Measurements from ENCODE around the gene KRTAP5-4. TPM values are rescaled to one million over a fixed set of nuclear protein-coding genes. Genes with fewer than 3 reads are reported as not detected.
"Not testable (repeated sequence)": the region's sequence is repeated elsewhere in the genome, so short reads cannot be mapped to it uniquely, and the experiment has no call there.

KRTAP5-4 gene
- total RNA-seq, 1 experiment from 2014 or later, result not detected

- Histone ChIP-seq H3K9me3 (ENCODE audit: low read depth, low read length, poor library complexity, severe bottlenecking) (no peaks in the 10 kb centered on the region), H3K4me3 (ENCODE audit: low read depth, low read length, poor library complexity, severe bottlenecking) (no peak overlapping the region), H3K27ac (ENCODE audit: low read depth, low read length, poor library complexity, severe bottlenecking) (no peak overlapping the region), H3K4me1 (ENCODE audit: insufficient read depth, low read length, poor library complexity, severe bottlenecking) (no peaks in the 10 kb centered on the region), H3K36me3 (ENCODE audit: insufficient read depth, low read length, poor library complexity, severe bottlenecking) (no peaks in the 10 kb centered on the region), H3K27me3 (replicated peaks; ENCODE audit: insufficient read depth, low read depth, low read length, poor library complexity) (no peaks in the 10 kb centered on the region)
- intact Hi-C loops (cut with micrococcal nuclease; ENCODE audit: unreplicated experiment), result no loop called here
- no TSS peak for BruUV-seq (replicated peaks)
- CTCF ChIA-PET, result no interaction called here
- POLR2A ChIA-PET (ENCODE audit: low non-redundant PET), result no interaction called here
- no peak for DNase-seq (ENCODE audit: low spot score)
- no peak for TF ChIP-seq CTCF (conservative IDR thresholded peaks at IDR 0.05; ENCODE audit: low read depth, low read length)
- no peak for TF ChIP-seq EZH2 (IDR thresholded peaks at IDR 0.05; ENCODE audit: borderline replicate concordance, low read depth, low read length, poor library complexity, severe bottlenecking)
Observed at GRCh38 chr11:1618231-1618630, 3.7 kb downstream of the KRTAP5-4 start.

DNA sequence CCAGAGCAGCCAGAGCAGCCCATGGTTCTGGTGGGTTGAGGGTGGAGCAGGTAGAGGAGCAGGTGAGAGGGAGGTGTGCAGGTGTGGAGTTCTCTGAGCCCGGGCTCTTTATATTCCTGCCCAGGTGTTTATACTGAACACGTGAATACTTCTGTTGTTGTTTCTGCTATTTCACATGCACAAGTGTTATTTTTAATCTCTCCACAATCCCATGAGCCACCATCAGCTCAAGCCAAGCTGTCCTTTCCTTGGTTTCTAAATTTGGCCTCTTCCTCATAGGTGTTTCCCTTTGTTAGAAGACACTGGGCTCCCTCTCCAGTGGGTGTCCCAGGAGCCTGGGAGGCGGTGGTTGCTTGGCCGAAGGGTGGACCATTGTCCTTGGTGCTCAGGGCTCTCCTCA, 13.6 kb downstream of the KRTAP5-4 start, which contains the start of gene KRTAP5-3:
Gene KRTAP5-3, minus strand, starts transcription at position 101 of the 400 bp plus-strand sequence. Its CDS starts 78 bp downstream, at position 23.
- no peak for TF ChIP-seq CTCF (conservative IDR thresholded peaks at IDR 0.05; ENCODE audit: low read depth, low read length)
- no peak for TF ChIP-seq EZH2 (IDR thresholded peaks at IDR 0.05; ENCODE audit: borderline replicate concordance, low read depth, low read length, poor library complexity, severe bottlenecking)
- CTCF ChIA-PET, result no interaction called here
- H3K27ac ChIP-seq (ENCODE audit: low read depth, low read length, poor library complexity, severe bottlenecking), result no peak within 1 kb of the TSS
- H3K9me3 ChIP-seq (ENCODE audit: low read depth, low read length, poor library complexity, severe bottlenecking), result no peaks in the 10 kb centered on the region
- H3K36me3 ChIP-seq (ENCODE audit: insufficient read depth, low read length, poor library complexity, severe bottlenecking), result no peaks in the 10 kb centered on the region
- no peaks in the 10 kb centered on the region for H3K4me1 ChIP-seq (ENCODE audit: insufficient read depth, low read length, poor library complexity, severe bottlenecking)
- H3K4me3 ChIP-seq (ENCODE audit: low read depth, low read length, poor library complexity, severe bottlenecking), result no peak within 1 kb of the TSS
- peaks cover 5% of the 10 kb centered on the region for H3K27me3 ChIP-seq (replicated peaks; ENCODE audit: insufficient read depth, low read depth, low read length, poor library complexity)
- intact Hi-C loops (cut with micrococcal nuclease; ENCODE audit: unreplicated experiment), result no loop called here
- no TSS peak for BruUV-seq (replicated peaks)
- no peak for DNase-seq (ENCODE audit: low spot score)
- POLR2A ChIA-PET (ENCODE audit: low non-redundant PET), result no interaction called here

DNA sequence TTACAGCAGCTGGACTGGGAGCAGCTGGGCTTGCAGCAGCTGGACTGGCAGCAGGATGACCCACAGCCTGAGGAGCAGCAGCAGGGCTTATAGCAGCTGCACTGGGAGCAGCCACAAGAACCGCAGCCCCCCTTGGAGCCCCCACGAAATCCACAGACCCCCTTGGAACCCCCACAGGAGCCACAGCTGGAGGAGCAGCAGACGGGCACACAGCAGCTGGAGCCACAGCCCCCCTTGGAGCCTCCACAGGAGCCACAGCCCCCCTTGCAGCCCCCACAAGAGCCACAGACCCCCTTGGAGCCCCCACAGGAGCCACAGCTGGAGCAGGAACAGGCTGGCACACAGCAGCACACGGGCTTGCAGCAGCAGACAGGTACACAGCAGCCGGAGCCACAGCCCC, 14.0 kb downstream of the KRTAP5-4 start:
- POLR2A ChIA-PET (ENCODE audit: low non-redundant PET); H3K27ac ChIP-seq (ENCODE audit: low read depth, low read length, poor library complexity, severe bottlenecking); H3K4me3 ChIP-seq (ENCODE audit: low read depth, low read length, poor library complexity, severe bottlenecking); H3K9me3 ChIP-seq (ENCODE audit: low read depth, low read length, poor library complexity, severe bottlenecking); DNase-seq (ENCODE audit: low spot score); H3K27me3 ChIP-seq (replicated peaks; ENCODE audit: insufficient read depth, low read depth, low read length, poor library complexity); H3K4me1 ChIP-seq (ENCODE audit: insufficient read depth, low read length, poor library complexity, severe bottlenecking); H3K36me3 ChIP-seq (ENCODE audit: insufficient read depth, low read length, poor library complexity, severe bottlenecking); CTCF ChIA-PET; BruUV-seq (replicated peaks); intact Hi-C loops (cut with micrococcal nuclease; ENCODE audit: unreplicated experiment): not testable (repeated sequence)

GRCh38 chr11:1607156-1607845, 14.6 kb downstream of the KRTAP5-4 start:
- H3K36me3 ChIP-seq (ENCODE audit: insufficient read depth, low read length, poor library complexity, severe bottlenecking); intact Hi-C loops (cut with micrococcal nuclease; ENCODE audit: unreplicated experiment); H3K9me3 ChIP-seq (ENCODE audit: low read depth, low read length, poor library complexity, severe bottlenecking); CTCF ChIA-PET; BruUV-seq (replicated peaks); H3K27me3 ChIP-seq (replicated peaks; ENCODE audit: insufficient read depth, low read depth, low read length, poor library complexity); H3K4me1 ChIP-seq (ENCODE audit: insufficient read depth, low read length, poor library complexity, severe bottlenecking); DNase-seq (ENCODE audit: low spot score); POLR2A ChIA-PET (ENCODE audit: low non-redundant PET); H3K4me3 ChIP-seq (ENCODE audit: low read depth, low read length, poor library complexity, severe bottlenecking); H3K27ac ChIP-seq (ENCODE audit: low read depth, low read length, poor library complexity, severe bottlenecking): not testable (repeated sequence)

DNA sequence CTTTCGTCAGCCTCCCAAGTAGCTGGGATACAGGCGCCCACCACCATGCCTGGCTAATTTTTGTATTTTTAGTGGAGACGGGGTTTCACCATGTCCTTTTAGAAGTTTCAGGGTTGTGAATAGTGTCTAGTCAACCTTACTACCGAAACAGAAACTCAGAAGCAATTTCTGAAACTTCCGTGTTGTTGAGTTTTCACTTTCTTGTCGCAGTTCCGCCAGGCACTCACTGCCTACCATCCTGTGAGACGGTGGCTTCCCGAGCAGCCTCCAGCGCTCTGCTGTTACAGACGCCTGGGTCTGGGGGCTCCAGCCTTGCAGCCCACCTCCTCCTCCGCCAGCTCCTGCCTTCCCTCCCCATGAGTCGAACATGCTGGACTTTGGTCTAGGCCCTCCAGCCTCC, 16.0 kb downstream of the KRTAP5-4 start:
- H3K4me1 ChIP-seq (ENCODE audit: insufficient read depth, low read length, poor library complexity, severe bottlenecking); CTCF ChIA-PET; BruUV-seq (replicated peaks); POLR2A ChIA-PET (ENCODE audit: low non-redundant PET); intact Hi-C loops (cut with micrococcal nuclease; ENCODE audit: unreplicated experiment); H3K9me3 ChIP-seq (ENCODE audit: low read depth, low read length, poor library complexity, severe bottlenecking); H3K27ac ChIP-seq (ENCODE audit: low read depth, low read length, poor library complexity, severe bottlenecking); H3K27me3 ChIP-seq (replicated peaks; ENCODE audit: insufficient read depth, low read depth, low read length, poor library complexity); DNase-seq (ENCODE audit: low spot score); H3K4me3 ChIP-seq (ENCODE audit: low read depth, low read length, poor library complexity, severe bottlenecking); H3K36me3 ChIP-seq (ENCODE audit: insufficient read depth, low read length, poor library complexity, severe bottlenecking): not testable (repeated sequence)

All from A673 (cell line).